GM19455 (cell line): ENCODE data around the gene NPIPB4.
A peak's percentile ranks its signal among the peaks of the same experiment; 100 is the strongest.
"Not testable (repeated sequence)": the region's sequence is repeated elsewhere in the genome, so short reads cannot be mapped to it uniquely, and the experiment has no call there.

Experiments
- ATAC-seq: cut with Tn5 transposase; IDR thresholded peaks from one replicate; pipeline ENCODE4 v1.9.1; 2021; ENCODE audit not compliant: unreplicated experiment

The NPIPB4 gene

DNA sequence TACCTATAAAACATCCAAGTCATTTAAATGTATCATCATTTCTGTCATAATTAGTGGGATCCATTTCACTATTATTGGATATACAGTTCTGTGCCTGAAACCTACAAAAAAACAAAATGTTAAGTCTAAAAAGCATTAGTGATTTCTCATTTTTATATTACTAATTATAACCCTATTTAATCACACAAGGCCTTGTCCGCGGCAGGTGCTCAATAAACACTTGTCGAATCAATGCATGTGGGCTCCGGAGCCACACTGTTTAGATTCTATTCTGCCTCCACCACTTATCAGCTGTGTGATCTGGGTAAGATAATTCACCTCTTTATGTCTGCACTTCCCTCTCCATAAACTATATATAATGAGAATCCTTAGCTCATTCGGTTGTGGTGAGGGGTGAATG is at the start of gene NPIPB4:
NPIPB4 (minus strand) TSS at position 101 of the 400 bp plus-strand sequence. CDS start 378 bp downstream, outside the sequence.
- not testable (repeated sequence) for ATAC-seq

DNA sequence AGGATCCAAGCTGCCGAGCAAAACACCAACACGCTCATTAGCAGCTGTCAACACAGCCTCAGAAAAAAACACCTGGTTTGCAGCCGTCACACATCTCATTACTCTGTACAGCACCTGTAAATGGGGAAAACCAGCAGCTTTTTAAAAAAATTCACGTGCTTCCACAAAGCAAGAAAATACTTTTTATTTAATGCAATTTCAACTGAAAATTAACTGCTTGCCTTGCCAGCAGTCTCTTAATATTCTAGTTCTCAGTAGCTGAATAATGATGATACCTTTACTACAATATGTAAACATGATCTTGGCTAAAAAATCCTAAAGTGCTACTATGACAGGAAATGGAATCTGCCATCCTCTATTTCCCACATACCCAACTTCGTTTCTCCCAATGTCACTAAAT is 41.4 kb upstream of the NPIPB4 start:
- not testable (repeated sequence) for ATAC-seq

DNA sequence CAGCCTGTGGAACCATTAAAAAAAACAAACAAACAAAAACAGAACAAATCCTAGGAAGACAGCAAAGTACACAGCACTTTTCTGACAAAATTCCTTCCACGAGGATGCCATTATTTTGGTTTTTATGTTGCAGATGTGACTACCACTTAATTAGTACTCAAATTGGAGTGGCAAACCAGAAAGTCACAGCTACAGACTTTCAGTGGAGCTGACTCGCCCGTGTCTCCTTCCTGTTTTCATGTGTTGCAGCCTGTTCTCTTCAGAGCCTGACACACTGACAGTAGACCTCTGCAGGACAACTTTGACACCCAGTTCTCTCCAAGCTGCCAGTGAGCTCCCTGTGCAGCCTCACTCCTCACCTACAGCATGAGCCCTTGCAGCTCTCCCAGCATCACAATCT is 24.4 kb upstream of the NPIPB4 start:
- not testable (repeated sequence) for ATAC-seq

DNA sequence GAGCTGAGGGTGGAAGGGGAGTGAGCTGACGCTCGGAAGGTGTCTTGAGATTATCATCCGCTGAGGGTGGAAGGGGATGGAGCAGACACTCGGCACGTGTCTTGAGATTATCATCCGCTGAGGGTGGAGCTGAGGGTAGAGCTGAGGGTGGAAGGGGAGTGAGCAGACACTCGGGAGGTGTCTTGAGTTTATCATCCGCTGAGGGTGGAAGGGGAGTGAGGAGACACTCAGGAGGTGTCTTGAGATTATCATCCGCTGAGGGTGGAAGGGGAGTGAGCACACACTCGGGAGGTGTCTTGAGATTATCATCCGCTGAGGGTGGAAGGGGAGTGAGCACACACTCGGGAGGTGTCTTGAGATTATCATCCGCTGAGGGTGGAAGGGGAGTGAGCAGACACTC is 20.4 kb downstream of the NPIPB4 start:
- not testable (repeated sequence) for ATAC-seq

DNA sequence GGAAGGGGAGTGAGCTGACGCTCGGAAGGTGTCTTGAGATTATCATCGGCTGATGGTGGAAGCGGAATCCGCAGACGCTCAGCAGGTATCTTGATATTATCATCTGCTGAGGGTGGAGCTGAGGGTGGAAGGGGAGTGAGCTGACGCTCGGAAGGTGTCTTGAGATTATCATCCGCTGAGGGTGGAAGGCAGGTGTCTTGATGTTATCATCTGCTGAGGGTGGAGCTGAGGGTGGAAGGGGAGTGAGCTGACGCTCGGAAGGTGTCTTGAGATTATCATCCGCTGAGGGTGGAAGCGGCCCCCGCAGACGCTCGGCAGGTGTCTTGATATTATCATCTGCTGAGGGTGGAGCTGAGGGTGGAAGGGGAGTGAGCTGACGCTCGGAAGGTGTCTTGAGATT is 21.2 kb downstream of the NPIPB4 start:
- not testable (repeated sequence) for ATAC-seq

DNA sequence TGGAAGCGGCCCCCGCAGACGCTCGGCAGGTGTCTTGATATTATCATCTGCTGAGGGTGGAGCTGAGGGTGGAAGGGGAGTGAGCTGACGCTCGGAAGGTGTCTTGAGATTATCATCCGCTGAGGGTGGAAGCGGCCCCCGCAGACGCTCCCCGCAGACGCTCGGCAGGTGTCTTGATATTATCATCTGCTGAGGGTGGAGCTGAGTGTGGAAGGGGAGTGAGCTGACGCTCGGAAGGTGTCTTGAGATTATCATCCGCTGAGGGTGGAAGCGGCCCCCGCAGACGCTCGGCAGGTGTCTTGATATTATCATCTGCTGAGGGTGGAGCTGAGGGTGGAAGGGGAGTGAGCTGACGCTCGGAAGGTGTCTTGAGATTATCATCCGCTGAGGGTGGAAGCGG is 21.8 kb downstream of the NPIPB4 start:
- ATAC-seq: not testable (repeated sequence)

DNA sequence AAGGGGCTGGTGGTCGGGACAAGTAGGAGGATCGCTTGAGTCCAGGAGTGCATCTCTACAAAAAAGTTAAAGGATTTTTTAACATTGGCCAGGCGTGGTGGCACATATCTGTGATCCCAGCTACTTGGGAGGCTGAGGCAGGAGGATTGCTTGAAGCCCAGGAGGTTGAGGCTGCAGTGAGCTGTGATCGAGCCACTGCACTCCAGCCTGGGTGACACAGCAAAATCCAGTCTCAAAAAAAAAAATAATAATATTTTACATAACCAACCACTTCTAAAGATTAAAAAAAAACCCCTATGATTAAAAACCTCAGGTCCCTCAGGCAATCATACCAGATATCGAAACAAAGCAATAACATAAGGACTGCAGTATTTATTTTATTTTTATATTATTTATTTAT is 23.3 kb downstream of the NPIPB4 start:
- not testable (repeated sequence) for ATAC-seq

DNA sequence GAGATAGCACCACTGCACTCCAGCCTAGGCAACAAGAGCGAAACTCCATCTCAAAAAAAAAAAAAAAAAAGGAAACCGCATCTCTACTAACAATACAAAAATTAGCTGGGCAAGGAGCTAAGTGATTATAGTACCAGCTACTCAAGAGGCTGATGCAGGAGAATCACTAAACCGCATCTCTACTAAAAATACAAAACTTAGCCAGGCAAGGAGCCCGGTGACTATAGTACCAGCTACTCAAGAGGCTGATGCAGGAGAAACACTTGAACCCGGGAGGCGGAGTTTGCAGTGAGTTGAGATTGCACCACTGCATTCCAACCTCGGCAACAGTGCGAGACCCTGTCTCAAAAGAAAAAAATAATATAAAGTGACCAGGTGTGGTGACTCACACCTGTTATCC is 27.6 kb downstream of the NPIPB4 start:
- ATAC-seq: not testable (repeated sequence)

DNA sequence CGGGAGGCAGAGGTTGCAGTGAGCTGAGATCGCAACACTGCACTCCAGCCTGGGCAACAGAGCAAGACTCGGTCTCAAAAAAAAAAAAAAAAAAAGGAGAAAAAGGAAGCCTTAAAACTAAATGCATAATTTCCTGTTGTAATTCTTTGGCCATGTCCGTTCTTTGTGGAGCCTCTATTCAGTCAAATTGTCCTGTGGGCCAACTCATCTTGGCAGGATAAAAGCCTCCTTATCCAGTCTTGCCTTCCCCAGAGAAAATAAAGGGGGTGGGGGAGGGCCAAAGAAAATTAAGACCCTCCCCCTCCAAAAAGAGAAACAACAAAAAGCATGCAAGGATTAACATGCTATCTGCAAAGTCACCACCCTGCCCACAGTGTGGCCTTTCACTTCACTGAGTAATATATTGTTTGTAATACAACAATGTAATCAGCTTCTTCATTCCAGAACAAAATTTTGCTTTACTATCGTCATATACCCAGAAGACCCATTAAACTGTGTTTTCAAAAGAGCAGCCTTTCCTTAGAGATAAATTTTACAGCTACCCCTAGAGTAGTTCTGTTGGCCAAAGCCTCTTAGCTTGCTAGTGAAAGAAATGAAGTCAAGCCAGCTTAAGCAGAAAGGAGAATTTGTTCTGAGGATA is 31.4 kb downstream of the NPIPB4 start:
- ATAC-seq: not testable (repeated sequence)

DNA sequence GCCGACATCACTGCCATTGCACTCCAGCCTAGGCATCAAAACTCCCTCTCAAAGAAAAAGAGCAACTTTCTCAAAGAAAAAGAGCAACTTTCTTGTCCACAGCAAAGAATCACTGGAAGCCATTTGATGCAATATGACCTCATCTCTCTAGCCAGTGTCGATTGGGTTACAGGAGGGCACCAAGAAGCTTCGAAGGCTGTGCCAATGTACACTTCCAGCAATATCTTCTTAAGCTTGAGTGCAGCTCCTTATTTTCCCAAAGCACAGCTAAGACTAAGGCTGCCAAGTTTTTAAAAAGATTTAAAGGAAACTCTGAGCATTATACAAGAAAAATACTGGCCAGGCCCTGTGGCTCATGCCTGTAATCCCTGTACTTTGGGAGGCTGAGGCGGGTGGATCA is 32.0 kb downstream of the NPIPB4 start:
- ATAC-seq: not testable (repeated sequence)

DNA sequence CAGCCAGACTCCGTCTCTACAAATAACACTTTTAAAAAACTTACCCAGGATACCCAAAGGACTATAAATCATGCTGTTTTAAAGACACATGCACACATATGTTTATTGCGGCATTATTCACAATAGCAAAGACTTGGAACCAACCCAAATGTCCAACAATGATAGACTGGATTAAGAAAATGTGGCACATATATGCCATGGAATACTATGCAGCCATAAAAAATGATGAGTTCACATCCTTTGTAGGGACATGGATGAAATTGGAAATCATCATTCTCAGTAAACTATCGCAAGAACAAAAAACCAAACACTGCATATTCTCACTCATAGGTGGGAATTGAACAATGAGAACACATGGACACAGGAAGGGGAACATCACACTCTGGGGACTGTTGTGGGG is 34.3 kb downstream of the NPIPB4 start:
- not testable (repeated sequence) for ATAC-seq

DNA sequence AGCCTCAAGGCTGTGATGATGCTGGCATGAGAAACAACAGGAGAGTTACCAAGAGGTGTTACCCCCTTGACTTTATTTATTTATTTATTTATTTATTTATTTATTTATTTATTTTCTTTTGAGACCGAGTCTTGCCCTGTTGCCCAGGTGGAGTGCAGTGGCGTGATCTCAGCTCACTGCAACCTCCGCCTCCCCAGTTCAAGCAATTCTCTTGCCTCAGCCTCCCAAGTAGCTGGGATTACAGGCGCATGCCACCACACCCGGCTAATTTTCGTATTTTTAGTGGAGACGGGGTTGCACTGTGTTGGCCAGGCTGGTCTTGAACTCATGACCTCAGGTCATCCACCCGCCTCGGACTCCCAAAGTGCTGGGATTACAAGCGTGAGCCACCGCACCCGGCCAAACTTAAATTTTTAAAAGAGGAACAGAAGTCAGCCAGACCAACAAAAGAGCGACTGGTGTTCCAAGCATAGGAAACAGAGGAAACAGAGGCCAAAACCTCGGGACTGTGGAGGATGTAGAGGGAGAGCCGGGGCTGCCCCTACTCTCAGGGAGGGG is 36.6 kb downstream of the NPIPB4 start:
- not testable (repeated sequence) for ATAC-seq

DNA sequence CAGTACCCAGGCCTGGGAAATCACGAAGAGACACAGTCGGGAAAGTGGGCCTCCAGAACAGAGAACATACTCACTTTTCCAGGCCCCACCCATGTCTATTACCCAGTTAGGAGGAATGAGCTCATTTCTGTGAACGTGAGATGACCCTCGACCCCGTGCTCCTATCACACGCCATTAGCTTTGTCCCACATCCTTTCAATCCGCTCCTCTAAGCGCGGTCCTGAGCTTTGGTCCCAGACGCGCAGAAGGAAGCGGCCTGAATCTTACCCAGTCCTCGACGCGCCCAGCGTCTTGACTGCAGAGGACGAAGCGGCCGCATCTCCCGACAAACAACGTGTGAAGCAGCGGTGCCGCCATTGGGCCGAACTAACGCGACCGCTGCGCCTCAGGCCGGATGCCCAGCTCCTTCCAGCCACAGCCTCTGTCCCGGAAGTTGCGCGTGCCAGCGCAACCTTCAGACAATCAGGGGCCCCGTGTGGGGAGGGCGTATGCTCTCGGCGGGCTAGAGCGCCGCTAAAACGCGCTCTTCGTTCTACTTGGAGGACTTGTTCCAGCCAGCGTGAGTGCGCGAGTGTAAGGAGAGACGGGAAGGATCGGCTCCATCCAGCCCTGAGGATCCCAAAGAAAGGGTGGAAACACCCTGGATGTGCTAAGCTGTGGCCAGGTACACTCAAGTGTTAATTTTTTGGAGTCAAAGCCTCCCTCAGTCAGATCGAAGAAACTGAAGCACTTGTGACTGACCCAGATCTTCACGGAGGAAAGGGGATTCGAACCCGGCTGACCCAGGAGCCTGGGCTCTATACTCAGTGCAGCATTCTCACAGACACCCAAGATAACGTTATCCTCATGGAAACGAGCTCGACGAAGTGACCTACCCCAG is 37.3 kb downstream of the NPIPB4 start:
- peak; percentile 93 for ATAC-seq

DNA sequence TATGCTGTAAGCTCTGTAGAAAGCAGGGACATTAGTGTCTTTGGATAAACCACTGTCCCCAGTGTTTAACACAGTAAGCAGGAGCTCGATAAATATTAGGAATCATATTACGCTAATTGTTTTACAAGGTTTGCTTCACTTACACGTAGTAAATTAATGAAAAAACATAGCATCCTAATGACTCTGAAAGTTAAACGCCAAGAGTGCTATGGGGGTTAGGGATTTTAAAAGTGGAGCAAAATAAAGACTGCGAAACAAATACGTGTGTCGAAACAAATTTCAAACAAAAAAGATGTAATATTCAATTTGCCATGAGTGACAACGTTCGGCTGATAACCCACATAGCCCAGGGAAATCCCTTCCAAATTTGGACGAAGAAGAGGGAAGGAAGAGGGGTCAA is 37.9 kb downstream of the NPIPB4 start:
- ATAC-seq: not testable (repeated sequence)

DNA sequence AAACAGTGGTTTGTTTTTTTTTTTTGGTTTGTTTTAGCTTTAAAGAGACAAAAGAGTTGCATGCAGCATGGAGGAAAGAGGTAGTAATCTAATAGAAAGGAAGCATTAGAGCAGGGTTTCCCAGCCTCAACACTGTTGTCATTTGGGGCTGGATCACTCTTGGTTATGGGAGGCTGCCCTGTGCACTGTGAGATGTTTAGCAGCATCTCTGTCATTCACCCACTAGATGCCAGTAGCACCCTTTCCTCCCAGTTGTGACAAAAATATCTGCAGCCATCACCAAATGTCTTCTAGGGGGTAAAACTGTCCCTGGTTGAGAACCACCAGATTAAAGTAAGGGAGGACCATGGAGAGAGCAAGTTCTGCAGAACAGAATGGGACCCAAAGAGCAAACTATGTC is 40.5 kb downstream of the NPIPB4 start:
- ATAC-seq: not testable (repeated sequence)

DNA sequence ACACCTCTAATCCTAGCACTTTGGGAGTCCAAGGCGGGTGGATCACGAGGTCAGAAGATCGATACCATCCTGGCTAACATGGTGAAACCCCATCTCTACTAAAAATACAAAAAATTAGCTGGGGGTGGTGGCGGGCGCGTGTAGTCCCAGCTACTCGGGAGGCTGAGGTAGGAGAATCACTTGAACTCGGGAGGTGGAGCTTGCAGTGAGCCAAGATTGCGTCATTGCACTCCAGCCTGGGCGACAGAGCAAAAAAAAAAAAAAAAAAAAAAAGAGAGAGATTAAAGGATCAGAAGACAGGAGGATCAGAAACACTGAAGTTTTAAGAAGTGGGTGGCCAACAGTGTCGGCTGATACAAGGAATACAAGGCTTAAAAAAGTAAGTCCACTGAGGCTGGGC is 41.9 kb downstream of the NPIPB4 start:
- ATAC-seq: not testable (repeated sequence)

DNA sequence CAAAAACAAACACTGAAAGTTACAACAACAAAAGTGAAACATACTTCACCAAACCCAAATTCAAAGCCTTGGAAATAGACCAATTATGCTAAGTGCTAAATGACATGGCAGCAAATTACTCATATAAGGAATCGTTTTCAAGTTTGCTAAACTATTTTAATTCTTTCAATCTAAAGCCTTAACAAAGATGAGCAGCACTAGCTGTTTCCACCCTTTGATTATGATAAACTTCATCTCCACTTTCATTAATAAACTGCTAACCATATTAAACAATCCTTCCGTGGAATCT is 55.2 kb downstream of the NPIPB4 start:
- ATAC-seq: not testable (repeated sequence)

DNA sequence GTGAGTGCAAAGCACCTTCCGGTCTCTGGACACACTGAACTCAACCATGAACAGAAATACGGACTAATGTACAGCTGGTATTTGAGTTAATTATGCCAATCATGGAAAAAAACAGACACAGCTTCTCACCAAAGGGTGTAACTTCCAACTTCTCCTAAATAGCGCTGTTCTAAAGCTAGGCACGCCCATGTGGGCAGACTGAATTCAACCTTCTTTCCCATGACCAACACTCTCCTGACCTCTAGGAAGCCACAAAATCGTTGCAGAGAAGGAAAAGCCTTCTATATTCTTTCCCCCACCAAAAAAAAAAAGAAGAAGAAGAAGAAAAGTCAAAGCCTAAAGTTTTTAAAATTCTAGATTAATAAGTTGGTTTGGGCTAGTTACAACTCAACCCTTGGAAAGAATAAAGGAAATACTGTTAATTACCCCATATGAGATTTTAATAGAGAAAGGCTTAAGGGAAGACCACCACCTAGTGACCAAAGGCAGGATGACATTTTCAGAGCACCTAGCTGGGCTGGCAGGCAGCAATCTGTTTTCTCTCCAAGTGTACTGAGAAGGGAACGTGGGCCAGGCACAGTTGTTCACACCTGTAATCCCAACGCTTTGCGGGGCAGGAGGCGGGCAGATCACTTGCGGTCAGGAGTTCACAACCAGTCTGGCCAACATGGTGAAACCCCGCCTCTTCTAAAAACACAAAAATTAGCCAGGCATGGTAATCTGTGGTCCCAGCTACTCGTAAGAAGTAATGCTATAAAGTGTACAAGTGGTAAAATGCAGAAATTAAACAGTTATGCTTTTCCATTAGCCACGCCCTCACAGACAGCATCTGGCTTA is 55.8 kb downstream of the NPIPB4 start:
- not testable (repeated sequence) for ATAC-seq

DNA sequence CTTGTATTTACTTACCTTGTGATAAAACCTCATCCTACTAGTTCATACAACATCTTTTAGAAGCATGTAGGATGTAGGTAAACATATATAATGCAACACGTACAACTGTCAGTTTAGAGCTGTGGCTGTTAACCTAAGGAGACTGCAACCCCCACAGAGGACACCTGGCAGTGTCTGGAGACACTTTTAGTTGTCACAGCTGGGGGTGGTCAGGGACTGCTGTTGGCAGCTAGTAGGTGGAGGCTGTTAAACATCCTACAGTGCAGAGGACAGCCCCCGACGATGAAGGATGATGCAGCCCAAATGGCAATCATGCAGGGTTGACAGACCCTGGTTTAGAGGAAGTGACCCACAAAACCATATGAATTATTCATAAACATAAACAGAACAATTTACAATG is 59.0 kb downstream of the NPIPB4 start:
- ATAC-seq: not testable (repeated sequence)

DNA sequence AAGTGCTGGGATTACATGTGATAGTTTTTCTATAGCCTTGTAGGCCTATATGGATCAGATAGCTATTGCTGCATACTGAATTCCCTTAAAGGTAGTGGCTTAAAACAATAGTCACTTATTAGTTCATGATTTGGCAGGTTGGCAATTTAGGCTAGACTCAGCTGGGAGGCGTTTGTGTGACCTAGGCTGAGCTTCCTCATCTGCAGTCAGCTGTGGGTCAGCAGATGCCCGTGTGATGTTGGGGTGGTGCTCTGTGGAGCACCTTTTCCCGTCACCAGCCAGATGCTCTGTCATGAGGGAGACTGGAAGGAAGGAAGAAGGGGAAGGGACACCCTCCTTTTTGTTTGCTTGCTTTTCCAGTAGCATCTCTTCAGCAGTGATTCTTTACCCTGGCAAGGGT is 64.2 kb downstream of the NPIPB4 start:
- ATAC-seq: not testable (repeated sequence)

DNA sequence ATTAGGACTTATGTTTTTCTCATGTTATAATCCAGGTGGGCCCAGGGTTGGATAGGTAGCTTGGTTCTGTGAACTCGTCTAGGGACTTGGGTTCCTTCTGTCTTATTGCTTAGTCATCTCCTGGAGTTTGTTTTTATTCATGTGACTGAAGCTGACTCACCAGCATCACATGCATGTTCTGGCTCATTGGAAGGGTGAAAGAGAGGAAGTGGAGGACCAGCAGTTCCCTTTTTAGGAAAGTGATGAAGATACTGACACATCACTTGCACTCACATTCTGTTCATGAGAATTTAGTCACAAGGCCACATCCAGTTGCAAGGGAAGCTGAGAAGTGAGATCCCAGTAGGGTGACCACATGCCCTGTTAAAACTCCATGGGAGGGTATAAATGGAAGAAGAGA is 67.0 kb downstream of the NPIPB4 start:
- ATAC-seq: not testable (repeated sequence)
